ENCODE data around the gene IQGAP1. TPM values are rescaled to one million over a fixed set of nuclear protein-coding genes. Genes with fewer than 3 reads are reported as not detected.
A peak's percentile ranks its signal among the peaks of the same experiment; 100 is the strongest.
"Not testable (repeated sequence)": the region's sequence is repeated elsewhere in the genome, so short reads cannot be mapped to it uniquely, and the experiment has no call there.

The IQGAP1 gene
- total RNA-seq, 1 donor from 2014 or later = 80.4 TPM

DNA sequence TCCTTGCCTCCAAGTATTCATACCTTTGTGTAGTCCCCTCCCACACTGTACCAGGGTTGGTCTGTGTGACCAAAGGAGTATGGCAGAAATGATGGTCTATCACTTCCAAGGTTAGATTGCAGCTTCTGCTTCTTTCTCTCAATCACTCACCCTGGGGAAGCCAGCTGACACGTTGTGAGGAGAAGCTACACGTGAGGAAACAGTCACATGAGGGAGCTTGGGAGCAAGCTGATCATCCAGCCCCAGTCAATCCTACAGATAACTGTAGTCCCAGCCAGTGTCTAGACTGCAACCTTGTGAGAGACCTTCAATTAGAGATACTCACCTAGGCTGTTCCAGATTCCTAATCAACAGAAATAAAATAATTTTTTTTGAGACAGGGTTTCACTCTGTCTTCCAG is 42.2 kb upstream of the IQGAP1 start:
- peaks cover 5% of the 10 kb centered on the region for H3K36me3 Mint-ChIP-seq
- H3K4me1 Mint-ChIP-seq (ENCODE audit: unreplicated experiment) = no peaks in the 10 kb centered on the region
- no peak for DNase-seq (ENCODE audit: extremely low spot score, unreplicated experiment)
- no peak overlapping the region for H3K4me3 Mint-ChIP-seq
- no peak overlapping the region for H3K27ac Mint-ChIP-seq
- H3K27me3 Mint-ChIP-seq = no peaks in the 10 kb centered on the region
- H3K9me3 Mint-ChIP-seq = peaks cover 5% of the 10 kb centered on the region
- TF ChIP-seq, protein P1, sequence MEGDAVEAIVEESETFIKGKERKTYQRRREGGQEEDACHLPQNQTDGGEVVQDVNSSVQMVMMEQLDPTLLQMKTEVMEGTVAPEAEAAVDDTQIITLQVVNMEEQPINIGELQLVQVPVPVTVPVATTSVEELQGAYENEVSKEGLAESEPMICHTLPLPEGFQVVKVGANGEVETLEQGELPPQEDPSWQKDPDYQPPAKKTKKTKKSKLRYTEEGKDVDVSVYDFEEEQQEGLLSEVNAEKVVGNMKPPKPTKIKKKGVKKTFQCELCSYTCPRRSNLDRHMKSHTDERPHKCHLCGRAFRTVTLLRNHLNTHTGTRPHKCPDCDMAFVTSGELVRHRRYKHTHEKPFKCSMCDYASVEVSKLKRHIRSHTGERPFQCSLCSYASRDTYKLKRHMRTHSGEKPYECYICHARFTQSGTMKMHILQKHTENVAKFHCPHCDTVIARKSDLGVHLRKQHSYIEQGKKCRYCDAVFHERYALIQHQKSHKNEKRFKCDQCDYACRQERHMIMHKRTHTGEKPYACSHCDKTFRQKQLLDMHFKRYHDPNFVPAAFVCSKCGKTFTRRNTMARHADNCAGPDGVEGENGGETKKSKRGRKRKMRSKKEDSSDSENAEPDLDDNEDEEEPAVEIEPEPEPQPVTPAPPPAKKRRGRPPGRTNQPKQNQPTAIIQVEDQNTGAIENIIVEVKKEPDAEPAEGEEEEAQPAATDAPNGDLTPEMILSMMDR (conservative IDR thresholded peaks at IDR 0.05) = no peak

- not testable (repeated sequence) for H3K27ac Mint-ChIP-seq; H3K36me3 Mint-ChIP-seq; H3K4me1 Mint-ChIP-seq (ENCODE audit: unreplicated experiment); H3K27me3 Mint-ChIP-seq; H3K4me3 Mint-ChIP-seq; H3K9me3 Mint-ChIP-seq; DNase-seq (ENCODE audit: extremely low spot score, unreplicated experiment)
These were observed 40.5 kb upstream of the IQGAP1 start for GRCh38 chr15:90347431-90348065.

- TF ChIP-seq, protein P1 (conservative IDR thresholded peaks at IDR 0.05) = no peak
- H3K4me3 Mint-ChIP-seq = no peak overlapping the region
- DNase-seq (ENCODE audit: extremely low spot score, unreplicated experiment) = no peak
- peaks cover 5% of the 10 kb centered on the region for H3K9me3 Mint-ChIP-seq
- no peaks in the 10 kb centered on the region for H3K27me3 Mint-ChIP-seq
- H3K4me1 Mint-ChIP-seq (ENCODE audit: unreplicated experiment) = no peaks in the 10 kb centered on the region
- H3K36me3 Mint-ChIP-seq = peaks cover 5% of the 10 kb centered on the region
- H3K27ac Mint-ChIP-seq = no peak overlapping the region
These were observed 39.6 kb upstream of the IQGAP1 start for GRCh38 chr15:90348456-90348855.

DNA sequence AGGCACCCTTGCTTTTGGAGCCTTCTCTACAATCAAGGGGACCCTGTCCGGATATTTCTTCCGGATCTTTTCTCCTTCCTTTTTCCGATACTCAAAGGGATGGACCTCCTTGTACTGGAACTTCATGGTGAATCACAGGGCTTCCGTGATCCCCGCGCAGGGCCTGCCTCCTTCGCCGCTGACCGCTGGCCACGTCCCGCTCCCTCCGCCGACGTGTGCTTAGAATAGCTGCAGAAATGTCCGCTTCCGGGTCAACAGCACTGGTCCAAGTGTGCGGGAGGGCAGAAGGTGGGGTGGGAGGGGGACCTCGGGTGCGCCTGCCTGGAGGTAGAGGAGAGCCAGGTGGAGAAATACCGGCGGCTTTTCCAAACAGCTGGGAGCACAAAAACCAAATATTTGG is 39.0 kb upstream of the IQGAP1 start:
- H3K4me1 Mint-ChIP-seq (ENCODE audit: unreplicated experiment) = no peaks in the 10 kb centered on the region
- no peak overlapping the region for H3K27ac Mint-ChIP-seq
- no peak for DNase-seq (ENCODE audit: extremely low spot score, unreplicated experiment)
- peaks cover 5% of the 10 kb centered on the region for H3K36me3 Mint-ChIP-seq
- no peak overlapping the region for H3K4me3 Mint-ChIP-seq
- peaks cover 5% of the 10 kb centered on the region for H3K9me3 Mint-ChIP-seq
- H3K27me3 Mint-ChIP-seq = no peaks in the 10 kb centered on the region
- TF ChIP-seq, protein P1 (conservative IDR thresholded peaks at IDR 0.05) = no peak

DNA sequence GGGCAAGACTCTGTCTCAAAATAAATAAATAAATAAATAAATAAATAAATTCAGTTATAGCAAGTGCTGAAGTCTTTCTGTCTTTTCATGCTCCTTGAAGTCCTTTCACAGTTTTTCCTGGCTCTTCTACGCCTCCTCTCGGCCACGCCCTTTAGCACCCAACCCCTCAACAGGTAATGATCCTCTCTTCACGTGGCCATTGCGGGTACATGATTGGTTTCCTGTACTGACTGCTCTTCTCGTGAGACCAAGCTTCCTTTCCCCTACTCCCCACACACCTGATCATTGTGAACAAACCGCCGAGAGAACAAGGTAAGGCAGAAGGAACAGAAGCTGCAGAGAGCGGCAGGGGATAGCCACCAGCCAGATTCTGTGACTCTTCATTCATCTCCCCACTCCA is 38.2 kb upstream of the IQGAP1 start:
- H3K36me3 Mint-ChIP-seq = peaks cover 5% of the 10 kb centered on the region
- no peaks in the 10 kb centered on the region for H3K4me1 Mint-ChIP-seq (ENCODE audit: unreplicated experiment)
- no peak for DNase-seq (ENCODE audit: extremely low spot score, unreplicated experiment)
- no peaks in the 10 kb centered on the region for H3K27me3 Mint-ChIP-seq
- peaks cover 5% of the 10 kb centered on the region for H3K9me3 Mint-ChIP-seq
- TF ChIP-seq, protein P1 (conservative IDR thresholded peaks at IDR 0.05) = no peak
- no peak overlapping the region for H3K4me3 Mint-ChIP-seq
- no peak overlapping the region for H3K27ac Mint-ChIP-seq

- TF ChIP-seq, protein P1 (conservative IDR thresholded peaks at IDR 0.05) = no peak
- peaks cover 5% of the 10 kb centered on the region for H3K9me3 Mint-ChIP-seq
- H3K36me3 Mint-ChIP-seq = peaks cover 5% of the 10 kb centered on the region
- no peaks in the 10 kb centered on the region for H3K27me3 Mint-ChIP-seq
- no peaks in the 10 kb centered on the region for H3K4me1 Mint-ChIP-seq (ENCODE audit: unreplicated experiment)
- no peak for DNase-seq (ENCODE audit: extremely low spot score, unreplicated experiment)
- peak overlapping the region; percentile 93 for H3K4me3 Mint-ChIP-seq
- peak overlapping the region; percentile 82 for H3K27ac Mint-ChIP-seq
These were observed 36.4 kb upstream of the IQGAP1 start for GRCh38 chr15:90351479-90352106.

All from type B pancreatic cell (in vitro differentiated cells).